ENCODE measurements around the gene WASL. TPM values are rescaled to one million over a fixed set of nuclear protein-coding genes. Genes with fewer than 3 reads are reported as not detected.

Gene WASL
- total and polyA plus RNA-seq, 10 of the 15 experiments (the other 5 are each of a cell fraction or from before 2014, with no cell fraction given), result 2.0 to 6.4 (median 3.5) TPM

GRCh38 chr7:123768493-123768892, 19.7 kb upstream of the WASL start:
- 79% methylated on average over 3 of the region's 3 CpGs for WGBS (ENCODE audit: insufficient coverage, insufficient replicate concordance, low lambda C conversion rate, missing lambda C conversion rate)

More at GRCh38 chr7:123768493-123768892, 19.7 kb upstream of the WASL start:
- intact Hi-C loops (cut with micrococcal nuclease; ENCODE audit: unreplicated experiment), result no loop called here
- Histone ChIP-seq H3K27me3 (replicated peaks in 1 of 2; ENCODE audit: control insufficient read depth in 2 of 2, insufficient read depth in 2 of 2, low read length in 1 of 2) (no peaks in the 10 kb centered on the region), H3K4me2 (ENCODE audit: control insufficient read depth, insufficient read depth) (no peak overlapping the region), H2AFZ (ENCODE audit: control insufficient read depth, low read depth, low read length) (no peak overlapping the region), H4K20me1 (ENCODE audit: control insufficient read depth, insufficient read depth) (no peaks in the 10 kb centered on the region), H3K27ac (ENCODE audit: control insufficient read depth, insufficient read depth) (no peak overlapping the region), H3K9ac (ENCODE audit: control insufficient read depth, insufficient read depth, low read length) (no peak overlapping the region), H3K9me3 (replicated peaks; ENCODE audit: control insufficient read depth, insufficient read depth, low read length) (no peaks in the 10 kb centered on the region; the same call in 2 of the 3 replicates), H3K79me2 (ENCODE audit: control insufficient read depth, insufficient read depth, low read length) (no peaks in the 10 kb centered on the region), H3K36me3 (ENCODE audit: control insufficient read depth in 2 of 2, insufficient read depth in 2 of 2, low read length in 1 of 2) (no peaks in the 10 kb centered on the region), H3K4me1 (ENCODE audit: control insufficient read depth, insufficient read depth, low read length) (no peaks in the 10 kb centered on the region), H3K4me3 (no peak overlapping the region)
- BruUV-seq (replicated peaks), result no TSS peak
- ChIA-PET SMC1A (ENCODE audit: uncharacterized antibody, unreplicated experiment) (interaction anchor here (0.9 to 6.1 kb wide), 4 partner anchors 8 to 19 kb away, joined by 3 to 29 read pairs (median 15); partner anchors contain the start of gene WASL), POLR2A (interaction anchor here (2.9 kb wide), 1 partner anchor 20 kb away, joined by 13 read pairs; the partner anchor contains the start of gene WASL), RAD21 (ENCODE audit: unreplicated experiment) (interaction anchor here (1.5 kb wide), 1 partner anchor 25 kb away, joined by 4 read pairs; no protein-coding TSS in a partner anchor), CTCF (no interaction called here)
- TF ChIP-seq, protein P1, sequence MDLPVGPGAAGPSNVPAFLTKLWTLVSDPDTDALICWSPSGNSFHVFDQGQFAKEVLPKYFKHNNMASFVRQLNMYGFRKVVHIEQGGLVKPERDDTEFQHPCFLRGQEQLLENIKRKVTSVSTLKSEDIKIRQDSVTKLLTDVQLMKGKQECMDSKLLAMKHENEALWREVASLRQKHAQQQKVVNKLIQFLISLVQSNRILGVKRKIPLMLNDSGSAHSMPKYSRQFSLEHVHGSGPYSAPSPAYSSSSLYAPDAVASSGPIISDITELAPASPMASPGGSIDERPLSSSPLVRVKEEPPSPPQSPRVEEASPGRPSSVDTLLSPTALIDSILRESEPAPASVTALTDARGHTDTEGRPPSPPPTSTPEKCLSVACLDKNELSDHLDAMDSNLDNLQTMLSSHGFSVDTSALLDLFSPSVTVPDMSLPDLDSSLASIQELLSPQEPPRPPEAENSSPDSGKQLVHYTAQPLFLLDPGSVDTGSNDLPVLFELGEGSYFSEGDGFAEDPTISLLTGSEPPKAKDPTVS (IDR thresholded peaks at IDR 0.05; ENCODE audit: low read depth, low read length), result no peak
- no peak for TF ChIP-seq STAT1 (conservative IDR thresholded peaks at IDR 0.05)
- no peak for TF ChIP-seq SRF (IDR thresholded peaks at IDR 0.05; ENCODE audit: low read depth in 2 of 2, low read length in 2 of 2)
- TF ChIP-seq RBBP5 (conservative IDR thresholded peaks at IDR 0.05), result no peak
- TF ChIP-seq, protein P2, sequence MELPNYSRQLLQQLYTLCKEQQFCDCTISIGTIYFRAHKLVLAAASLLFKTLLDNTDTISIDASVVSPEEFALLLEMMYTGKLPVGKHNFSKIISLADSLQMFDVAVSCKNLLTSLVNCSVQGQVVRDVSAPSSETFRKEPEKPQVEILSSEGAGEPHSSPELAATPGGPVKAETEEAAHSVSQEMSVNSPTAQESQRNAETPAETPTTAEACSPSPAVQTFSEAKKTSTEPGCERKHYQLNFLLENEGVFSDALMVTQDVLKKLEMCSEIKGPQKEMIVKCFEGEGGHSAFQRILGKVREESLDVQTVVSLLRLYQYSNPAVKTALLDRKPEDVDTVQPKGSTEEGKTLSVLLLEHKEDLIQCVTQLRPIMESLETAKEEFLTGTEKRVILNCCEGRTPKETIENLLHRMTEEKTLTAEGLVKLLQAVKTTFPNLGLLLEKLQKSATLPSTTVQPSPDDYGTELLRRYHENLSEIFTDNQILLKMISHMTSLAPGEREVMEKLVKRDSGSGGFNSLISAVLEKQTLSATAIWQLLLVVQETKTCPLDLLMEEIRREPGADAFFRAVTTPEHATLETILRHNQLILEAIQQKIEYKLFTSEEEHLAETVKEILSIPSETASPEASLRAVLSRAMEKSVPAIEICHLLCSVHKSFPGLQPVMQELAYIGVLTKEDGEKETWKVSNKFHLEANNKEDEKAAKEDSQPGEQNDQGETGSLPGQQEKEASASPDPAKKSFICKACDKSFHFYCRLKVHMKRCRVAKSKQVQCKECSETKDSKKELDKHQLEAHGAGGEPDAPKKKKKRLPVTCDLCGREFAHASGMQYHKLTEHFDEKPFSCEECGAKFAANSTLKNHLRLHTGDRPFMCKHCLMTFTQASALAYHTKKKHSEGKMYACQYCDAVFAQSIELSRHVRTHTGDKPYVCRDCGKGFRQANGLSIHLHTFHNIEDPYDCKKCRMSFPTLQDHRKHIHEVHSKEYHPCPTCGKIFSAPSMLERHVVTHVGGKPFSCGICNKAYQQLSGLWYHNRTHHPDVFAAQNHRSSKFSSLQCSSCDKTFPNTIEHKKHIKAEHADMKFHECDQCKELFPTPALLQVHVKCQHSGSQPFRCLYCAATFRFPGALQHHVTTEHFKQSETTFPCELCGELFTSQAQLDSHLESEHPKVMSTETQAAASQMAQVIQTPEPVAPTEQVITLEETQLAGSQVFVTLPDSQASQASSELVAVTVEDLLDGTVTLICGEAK (IDR thresholded peaks at IDR 0.05; ENCODE audit: borderline replicate concordance), result no peak
- no peak for TF ChIP-seq TCF12 (IDR thresholded peaks at IDR 0.05; ENCODE audit: low read depth, low read length)
- TF ChIP-seq MEF2A (IDR thresholded peaks at IDR 0.05; ENCODE audit: insufficient read depth, low read depth, low read length), result no peak
- FAIRE-seq, result peak; percentile 23
- in situ Hi-C loops (cut with MboI), result no loop called here
- ATAC-seq, result no peak
- DNase-seq (ENCODE audit: low read depth, low spot score), result no peak
